Right renal pelvis (tissue), 4 donors: ENCODE measurements around the gene ARHGEF16. TPM values are rescaled to one million over a fixed set of nuclear protein-coding genes. Genes with fewer than 3 reads are reported as not detected.

ENCODE experiments used
- DNase-seq, 4 donors: peaks; one replicate each; pipeline ENCODE4 v3.0.0-alpha.2; 2013; ENCODE audit warnings: low read depth in 4 of 4, low spot score in 3 of 4, missing footprints in 1 of 4
- polyA plus RNA-seq, 4 donors: library from polyadenylated mRNA; unstranded; fragments of 120-200 nt; gene quantifications; one replicate each; pipeline ENCODE4 v1.2.1, GENCODE V29; 2013; ENCODE audit not compliant: insufficient read length in 4 of 4

The ARHGEF16 gene
- polyA plus RNA-seq, 4 donors: 16.1 to 25.7 (median 17.6) TPM

DNA sequence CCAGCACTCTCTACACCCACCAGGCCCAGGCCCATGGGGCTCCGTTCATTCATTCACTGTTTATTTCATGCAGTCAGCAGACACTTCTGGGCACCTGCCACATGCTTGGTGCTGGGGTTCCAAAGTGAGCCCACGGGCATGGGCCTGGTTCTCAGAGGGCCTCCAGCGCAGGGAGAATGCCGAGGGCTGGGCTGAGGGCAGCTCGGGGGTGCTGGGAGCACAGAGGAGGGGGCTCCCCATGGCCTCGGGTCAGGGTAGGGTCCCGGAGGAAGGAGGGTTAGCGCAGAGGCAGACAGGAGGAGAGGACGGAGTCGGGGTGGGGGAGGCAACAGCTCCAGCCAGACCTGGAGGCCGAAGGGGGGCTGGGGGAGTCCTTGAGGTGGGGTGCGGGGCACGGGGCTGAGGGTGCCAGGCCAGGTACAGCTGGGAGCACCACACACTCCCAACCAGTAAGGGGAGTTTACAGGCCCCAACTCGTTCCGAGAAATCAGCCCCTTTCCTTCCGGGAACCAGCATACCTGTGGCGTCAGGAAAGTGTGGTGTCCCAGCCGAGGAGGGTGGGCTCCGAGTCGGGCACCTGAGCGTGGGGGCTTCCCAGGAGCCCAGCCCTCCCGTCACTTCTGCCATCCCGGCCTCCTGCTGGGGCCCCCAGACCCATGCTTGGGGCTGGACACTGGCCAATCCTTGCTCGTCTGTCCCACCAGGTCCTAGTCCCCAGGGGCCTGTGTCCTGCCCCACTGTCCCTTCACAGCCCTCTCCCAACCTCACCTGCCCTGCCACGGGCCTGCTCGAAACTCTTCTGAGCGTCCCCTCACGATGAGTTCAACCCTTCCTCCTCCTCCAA, 10.8 kb downstream of the ARHGEF16 start:
- no peak for DNase-seq

DNA sequence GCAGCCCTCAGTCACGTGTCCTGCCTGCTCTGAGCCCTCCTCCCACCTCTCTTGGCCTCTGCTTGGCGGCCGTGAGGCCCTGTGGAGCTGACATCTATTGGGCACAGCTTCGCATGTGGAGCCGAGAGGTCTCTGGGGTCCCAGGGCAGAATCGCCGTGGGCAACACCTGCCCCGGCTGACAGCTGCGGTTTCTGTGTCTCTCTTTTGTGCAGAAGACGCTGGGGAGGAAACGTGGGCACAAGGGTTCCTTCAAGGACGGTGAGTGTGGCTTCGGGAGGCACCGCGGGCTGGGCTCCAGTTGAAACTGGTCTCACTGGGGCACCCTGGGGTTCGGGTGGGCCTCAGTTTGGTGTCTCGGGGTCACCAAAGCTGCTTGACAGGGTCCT, 11.5 kb downstream of the ARHGEF16 start:
- DNase-seq: no peak

DNA sequence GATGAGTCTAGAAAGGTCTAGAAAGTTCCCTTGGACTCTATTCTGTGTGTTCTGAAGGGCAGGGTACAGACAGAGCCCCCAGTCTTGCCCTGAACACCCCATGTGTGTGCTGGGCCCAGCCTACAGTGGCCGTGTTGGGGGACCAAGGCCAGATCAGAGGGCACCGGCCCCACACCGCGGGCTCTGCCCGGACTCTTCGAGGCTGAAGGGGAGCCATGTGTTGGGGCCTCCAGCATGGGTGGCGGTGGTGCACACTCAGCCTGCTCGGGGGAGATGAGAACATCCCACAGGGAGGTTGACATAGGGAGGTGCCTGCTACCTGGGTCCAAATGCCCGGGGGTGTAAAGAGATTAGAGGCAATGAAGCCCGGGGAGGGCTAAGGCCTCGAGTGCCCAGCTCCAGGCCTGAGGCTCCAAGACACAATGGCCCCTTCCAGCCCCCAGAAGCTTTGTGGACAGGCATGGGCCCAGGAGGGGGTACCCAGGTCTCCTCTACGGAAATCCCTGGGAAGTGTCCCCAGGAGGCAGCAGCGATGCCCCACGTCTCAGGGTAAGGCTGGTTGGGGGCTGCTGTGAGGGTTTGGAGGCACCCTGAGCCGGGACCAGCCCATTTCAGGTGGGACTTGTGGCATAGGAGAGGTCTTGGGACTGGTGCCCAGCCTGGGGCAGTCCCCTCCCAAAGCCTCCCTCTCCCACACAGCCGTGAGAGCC, 12.1 kb downstream of the ARHGEF16 start:
- DNase-seq: no peak

DNA sequence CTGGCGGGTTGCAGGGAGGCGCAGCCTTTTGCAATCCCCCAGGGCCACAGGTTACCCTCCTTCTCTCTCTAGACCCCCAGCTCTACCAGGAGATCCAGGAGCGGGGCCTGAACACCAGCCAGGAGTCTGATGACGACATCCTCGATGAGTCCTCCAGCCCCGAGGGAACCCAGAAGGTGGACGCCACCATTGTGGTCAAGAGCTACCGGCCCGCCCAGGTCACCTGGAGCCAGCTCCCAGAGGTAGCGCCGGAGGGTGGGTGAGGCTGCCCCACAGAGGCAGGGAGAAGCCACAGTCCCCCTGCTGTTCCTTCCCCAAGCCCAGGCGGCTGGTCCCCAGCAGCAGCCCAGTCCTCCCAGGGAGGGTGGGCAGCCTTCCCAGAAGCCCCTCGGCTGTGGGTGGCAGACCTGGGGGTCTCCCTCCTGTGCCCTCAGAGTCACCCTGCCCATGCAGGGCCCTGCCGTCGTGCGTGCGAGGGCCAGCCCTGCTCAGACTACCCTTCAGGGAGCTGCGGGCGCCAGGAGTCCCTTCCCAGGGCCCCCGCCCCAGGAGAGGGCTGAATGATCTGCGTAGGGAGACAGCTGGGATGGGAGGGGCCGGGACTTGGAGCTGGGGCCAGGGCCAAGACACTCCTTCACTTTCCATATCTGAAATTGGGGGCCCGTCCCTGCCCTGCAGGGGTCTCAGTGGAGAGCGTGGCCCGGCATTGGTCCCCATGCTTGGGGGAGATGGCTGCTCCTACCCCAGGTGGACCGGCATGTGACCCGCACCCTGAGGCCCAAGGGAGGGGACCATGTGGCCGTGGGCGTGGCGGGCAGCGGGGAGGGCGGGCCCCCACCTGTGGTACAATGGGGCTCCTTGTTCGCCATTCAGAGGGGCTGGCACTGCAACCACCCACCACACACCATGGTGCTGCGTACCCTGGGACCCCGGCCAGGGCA, 12.9 kb downstream of the ARHGEF16 start:
- DNase-seq: no peak

DNA sequence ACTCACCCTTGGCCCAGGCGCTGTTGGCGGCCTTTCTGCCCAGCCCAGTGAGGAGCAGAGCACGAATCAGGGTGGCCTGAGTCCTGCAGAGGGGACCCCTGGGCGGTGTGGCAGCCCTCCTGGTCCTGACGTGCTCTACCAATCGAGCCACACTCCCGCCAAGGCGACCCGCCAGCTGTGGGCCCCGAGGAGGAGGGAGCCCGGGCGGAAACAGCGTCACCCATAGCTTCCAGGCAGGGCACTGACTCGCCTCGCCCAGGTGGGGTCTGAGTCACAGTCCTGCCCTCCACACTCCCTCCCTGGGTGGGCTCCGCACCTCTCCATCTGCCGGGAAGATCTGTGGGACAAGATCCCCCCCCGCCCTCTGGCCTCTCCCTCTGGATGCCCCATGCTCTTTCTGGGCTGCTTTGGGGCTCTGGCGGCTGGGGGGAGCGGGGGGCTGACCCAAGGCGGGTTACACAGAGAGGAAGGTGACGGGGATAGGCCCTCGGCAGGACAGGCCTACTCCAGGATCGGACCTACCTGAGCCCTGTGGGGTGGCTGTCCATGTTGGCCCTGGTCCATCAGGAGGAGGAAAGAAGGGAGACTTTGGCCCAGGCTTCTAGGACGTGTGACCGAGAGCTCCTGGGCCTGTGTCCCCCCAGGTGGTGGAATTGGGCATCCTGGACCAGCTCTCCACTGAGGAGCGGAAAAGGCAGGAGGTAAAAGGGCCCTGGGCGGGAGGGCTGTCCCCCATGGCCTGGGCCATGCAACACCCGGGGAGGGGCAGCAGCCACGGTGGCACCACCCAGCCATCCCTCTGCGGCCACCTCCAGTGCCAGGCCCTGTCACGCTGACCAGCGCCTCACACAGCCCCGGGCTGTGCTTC, 14.0 kb downstream of the ARHGEF16 start:
- DNase-seq: no peak

DNA sequence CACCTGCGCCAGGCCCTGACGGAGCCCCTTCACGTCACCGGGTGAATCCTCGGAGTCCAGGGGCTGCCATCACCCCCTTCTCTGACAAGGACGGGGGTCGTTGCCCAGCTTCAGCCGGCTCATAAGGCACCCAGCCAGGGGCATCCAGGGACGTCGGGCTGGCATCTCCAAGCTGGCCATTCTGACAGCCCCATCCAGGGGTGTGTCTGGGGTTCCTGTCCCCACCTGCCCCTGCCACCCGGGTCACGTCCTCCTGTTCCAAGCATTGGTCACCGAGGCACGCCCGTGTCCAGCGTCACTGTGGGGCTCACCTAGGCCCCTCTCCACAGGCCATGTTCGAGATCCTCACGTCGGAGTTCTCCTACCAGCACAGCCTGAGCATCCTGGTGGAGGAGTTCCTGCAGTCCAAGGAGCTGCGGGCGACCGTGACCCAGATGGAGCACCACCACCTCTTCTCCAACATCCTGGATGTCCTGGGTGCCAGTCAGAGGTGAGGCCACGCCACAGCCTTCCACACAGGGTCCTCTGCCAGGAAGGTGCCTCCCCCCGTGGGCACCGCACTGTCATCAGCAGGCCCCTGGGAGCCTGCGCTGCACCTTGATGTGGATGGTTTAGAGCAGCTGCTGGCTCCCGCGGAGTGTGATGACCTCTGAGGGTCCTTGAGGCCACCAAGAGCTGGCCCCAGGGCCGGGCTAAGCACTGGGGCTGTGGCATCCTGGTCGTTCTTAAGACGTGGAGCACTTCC, 14.8 kb downstream of the ARHGEF16 start:
- DNase-seq: no peak

DNA sequence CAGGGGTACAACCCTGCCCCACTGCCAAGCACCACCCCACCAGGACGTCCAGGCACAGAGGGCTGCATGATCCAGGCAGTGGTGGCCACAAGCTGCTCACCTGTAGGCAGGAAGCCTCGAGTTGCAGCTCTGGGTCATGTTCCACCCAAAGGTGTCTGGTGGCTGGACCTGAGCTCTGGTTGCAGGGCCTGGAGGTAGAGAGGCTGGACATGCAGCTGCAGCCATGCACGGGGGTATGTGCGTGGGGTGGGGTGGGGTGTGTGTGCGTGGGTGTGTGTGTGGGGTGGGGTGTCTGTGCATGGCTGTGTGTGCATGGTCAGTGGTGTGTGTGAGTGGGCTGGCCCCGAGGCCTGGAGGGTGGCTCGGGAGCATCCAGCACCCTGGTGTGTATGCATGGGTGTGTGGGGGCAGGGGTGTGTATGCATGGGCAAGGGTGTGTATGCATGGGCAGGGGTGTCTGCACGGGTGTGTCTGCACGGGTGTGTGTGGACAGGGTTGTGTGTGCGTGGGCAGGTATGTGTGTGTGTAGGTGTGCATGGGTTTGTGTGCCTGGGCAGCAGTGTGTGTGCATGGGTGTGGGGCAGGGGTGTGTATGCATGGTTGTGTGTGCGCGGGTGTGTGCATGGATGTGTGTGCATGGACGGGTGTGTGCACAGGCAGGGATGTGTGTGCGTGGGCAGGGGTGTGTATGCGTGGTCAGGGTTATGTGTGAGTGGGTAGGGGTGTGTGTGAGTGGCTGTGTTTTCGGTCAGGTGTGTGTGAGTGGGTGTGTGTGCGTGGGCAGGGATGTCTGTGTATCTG, 15.6 kb downstream of the ARHGEF16 start:
- DNase-seq: no peak

DNA sequence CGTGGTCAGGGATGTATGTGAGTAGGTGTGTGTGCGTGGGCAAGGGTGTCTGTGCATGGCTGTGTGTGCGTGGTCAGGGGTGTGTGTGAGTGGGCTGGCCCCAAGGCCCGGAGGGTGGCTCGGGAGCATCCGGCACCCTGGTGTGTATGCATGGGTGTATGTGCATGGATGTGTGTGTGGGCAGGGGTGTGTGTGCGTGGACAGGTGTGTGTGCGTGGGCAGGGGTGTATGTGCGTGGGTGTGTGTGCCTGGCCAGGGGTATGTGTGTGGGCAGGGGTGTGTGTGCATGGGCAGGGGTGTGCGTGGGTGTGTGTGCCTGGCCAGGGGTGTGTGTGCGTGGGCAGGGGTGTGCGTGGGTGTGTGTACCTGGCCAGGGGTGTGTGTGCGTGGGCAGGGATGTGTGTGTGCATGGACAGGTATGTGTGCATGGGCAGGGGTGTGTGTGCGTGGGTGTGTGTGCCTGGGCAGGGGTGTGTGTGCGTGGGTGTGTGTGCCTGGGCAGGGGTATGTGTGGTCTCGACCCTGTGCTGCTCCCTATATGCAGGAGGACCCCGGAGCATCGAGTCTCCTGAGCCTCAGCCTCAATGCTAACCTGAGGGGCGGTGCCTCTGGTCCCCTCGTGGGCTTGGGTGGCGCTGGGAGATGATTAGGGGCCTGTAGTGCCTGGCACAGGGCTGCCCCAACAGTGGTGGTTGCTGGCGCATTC, 16.3 kb downstream of the ARHGEF16 start:
- DNase-seq: no peak

DNA sequence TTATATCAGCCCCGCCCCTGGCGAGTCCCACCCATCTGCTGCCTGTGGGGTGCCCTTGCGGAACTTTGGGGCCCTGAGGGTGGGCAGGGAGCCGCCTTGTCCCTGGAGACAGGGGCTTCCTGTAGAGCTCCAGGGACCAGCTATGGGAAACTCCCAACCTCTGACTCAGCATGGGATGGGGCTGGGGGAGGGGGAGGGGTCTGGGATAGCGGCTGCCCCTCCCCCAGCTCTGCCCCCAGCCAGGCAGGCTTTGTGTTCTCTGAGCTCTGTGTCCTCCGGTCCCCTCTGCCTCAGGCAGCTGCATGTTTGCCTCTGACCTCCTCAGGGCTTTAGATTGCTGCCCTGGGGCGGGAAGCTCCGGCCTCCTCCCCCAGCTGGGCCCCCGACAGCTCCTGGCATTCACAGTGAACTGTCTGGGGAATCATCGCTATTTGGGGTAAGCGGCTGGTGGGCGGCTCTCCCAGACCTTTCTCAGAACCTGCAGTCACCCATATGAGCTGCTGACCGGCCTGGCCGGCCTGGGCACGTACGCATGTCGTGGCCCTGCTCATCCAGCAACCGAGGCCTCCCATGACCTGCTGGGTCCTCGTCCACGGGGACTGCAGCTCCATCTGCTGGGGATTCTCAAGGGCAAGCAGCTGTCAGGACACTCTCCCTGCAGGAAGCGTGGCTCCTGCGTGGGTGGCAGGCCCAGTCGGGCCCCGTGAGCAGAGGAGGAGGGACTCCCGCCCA, 17.1 kb downstream of the ARHGEF16 start:
- no peak for DNase-seq

DNA sequence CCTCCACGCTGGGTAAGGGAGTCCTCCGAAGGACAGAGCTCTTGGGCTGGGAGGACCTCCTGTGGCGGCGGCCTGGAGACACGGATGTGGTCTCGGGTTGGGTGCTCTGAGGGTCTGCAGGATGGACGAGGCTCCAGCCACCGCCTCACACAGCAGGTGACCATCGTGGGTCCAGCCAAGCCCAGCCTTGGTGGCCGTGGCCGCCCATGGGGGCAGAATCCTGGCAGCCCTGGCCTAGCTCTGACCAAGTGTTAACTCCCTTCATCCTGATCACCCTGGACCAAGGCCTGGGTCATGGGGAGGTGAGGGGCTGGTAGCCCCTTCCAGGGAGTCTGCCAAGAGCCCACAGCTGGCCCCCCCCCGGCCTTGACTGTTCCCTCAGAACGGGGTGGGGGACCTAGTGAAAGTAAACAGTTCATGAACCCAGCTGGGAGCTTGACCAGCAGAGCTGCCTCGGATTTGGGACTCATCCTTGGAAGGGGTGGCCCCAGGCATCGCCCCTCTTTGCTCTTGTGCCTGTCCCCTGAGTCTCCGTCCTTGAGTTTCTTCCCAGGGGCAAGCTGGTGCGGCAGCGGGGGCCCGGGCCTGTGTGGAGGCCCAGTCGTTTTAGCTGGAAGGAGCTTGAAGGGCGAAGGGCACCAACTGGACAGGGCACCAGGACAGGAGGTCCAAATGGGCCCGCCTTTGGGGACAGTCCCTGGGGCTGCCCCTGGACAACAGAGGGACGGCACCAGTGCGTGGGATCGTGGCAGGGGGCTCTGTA, 17.8 kb downstream of the ARHGEF16 start:
- DNase-seq: no peak

DNA sequence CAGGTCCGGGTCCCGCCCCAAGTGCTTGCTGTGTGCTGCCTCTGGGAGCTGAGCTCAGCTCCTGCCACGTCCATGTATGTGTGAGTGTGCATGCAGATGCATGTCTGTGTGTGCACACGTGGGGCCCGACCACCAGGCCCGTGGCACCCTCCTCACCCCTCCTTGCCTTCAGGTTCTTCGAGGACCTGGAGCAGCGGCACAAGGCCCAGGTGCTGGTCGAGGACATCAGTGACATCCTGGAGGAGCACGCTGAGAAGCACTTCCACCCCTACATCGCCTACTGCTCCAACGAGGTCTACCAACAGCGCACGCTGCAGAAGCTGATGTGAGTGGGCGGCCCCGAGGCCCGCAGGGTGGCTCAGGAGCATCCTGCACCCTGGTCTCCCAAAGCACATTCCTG, 18.4 kb downstream of the ARHGEF16 start:
- DNase-seq: no peak

DNA sequence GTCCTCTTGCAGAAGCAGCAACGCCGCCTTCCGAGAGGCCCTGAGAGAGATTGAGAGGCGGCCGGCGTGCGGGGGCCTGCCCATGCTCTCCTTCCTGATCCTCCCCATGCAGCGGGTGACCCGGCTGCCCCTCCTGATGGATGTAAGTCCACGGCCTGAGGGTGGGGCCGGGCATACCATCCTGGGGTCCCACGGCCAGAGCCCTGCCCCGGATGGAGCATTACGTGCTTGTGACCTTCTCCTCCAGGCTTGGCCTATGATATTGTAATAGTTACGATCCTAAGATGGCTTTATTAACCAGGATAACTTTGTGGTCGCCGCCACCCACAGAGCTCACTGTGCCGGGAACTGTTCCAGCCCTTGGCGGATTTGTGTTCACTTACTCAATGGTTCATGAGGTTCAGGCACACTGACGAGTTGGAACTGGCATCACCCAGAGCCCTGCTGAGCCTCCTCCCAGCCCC, 18.9 kb downstream of the ARHGEF16 start:
- no peak for DNase-seq

DNA sequence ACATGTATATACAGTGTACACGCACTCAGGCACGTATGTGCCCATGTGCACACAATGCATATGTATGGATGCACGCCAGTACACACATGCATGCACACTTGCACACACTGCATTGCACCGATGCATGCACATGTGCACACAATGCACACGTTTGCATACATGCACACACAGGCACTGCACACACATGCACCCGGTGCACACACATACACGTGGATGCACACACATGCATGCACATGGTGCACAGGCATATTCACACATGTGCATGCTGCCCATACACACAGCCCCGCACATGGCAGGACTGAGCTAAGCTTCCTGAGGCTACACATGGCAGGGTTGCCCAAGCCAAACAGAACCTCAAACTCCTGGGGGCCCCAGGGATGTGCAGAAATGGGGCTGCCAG, 19.6 kb downstream of the ARHGEF16 start:
- no peak for DNase-seq

DNA sequence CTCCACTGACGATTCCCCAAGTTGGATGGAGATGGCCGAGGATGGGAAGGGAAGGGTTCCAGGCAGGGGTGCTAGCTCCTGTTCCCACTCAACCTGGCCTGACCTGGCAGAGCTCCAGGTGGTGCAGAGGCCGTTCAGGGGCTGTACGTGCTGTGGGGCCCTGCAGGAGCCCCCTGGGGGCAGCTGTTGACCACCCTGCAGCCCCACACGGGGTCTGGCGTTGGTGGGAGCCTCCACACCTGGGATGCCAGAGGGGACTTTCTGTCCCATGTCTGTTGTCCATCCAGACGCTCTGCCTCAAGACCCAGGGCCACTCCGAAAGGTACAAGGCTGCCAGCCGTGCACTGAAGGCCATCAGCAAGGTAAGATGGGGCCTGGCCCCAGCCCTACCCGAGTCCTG, 20.0 kb downstream of the ARHGEF16 start:
- DNase-seq: no peak

DNA sequence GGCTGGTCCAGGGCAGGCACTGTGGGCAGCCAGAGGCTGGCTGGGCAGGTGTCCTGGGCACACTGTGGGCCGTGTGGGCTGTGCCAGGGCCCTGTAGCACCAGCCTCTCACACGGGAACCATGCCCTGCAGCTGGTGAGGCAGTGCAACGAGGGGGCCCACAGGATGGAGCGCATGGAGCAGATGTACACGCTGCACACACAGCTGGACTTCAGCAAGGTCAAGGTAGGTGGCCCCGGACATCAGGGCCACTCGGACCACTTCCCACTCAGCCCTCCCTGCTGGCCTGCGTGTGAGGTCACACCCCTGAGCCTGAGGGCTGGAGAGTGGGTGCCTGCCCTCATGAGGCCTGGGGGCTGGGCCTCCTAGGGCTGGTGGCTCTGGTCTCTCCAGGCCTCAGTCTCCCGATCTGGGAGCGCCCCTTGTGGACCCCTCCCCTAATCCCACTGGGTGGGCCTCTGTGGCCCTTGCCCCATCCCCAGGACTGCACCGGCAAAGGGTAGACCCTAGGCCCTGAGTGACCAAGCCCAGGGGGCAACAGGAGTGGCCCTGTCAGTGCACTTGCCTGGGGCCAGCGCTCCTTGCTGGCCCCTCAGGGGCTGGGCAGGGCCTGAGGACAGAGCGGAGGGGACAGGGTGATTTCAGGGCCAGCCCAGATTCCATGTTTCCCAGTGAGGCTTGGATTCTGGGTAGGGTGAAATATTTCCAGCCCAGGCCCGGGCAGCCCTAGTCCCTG, 21.5 kb downstream of the ARHGEF16 start:
- no peak for DNase-seq

DNA sequence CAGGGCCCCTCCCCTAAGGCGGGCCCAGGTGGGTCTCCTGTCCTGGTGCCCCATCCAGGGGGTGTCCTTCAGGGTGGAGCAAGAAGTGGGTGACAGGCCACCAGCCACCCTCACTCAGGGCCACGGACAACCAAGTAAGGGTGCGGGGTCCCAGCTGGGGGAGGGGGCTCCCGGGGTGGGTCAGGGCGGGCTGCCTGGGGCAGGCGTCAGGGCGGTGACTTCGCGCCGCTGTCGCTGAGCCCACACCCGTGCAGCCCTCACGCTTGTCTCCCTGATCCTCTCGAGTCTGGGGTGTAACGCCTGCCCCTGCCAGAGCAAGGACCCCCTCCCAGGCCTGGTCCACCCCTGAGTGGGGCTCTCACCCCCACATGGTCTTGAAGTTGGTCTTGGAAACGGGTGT, 22.2 kb downstream of the ARHGEF16 start:
- no peak for DNase-seq
